ENCODE data around the gene HHEX. TPM values are rescaled to one million over a fixed set of nuclear protein-coding genes. Genes with fewer than 3 reads are reported as not detected.

HHEX gene
- total RNA-seq, 1 donor from 2014 or later = 182 TPM

DNA sequence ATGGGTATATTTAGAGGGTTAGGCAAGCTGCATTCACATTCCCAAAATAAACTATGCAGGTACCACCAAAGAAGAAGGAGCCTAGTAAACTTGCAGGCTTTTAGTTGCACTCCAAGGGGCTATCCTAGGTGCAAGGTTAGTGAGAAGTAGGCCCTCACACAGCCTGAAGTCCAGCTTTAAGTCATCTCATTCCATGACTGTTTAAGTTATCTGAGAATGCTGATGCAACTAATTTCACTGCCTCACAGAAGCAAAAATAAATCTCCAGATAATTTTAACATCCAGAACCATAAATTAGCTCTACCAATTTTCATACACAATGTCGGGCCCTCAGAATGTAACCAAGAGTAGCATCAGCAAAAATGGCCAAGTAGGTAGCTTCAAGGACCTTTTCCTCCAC lies 34.3 kb upstream of the HHEX start:
- Mint-ChIP-seq H3K4me3 (ENCODE audit: unreplicated experiment) (no peak overlapping the region), H3K27ac (ENCODE audit: unreplicated experiment) (no peak overlapping the region), H3K27me3 (ENCODE audit: unreplicated experiment) (peaks cover 2% of the 10 kb centered on the region), H3K4me1 (ENCODE audit: unreplicated experiment) (no peaks in the 10 kb centered on the region), H3K36me3 (ENCODE audit: low read depth, unreplicated experiment) (peaks cover 3% of the 10 kb centered on the region), H3K9me3 (ENCODE audit: unreplicated experiment) (no peaks in the 10 kb centered on the region)
- DNase-seq (ENCODE audit: low spot score) = no peak
- TF ChIP-seq, protein P1, sequence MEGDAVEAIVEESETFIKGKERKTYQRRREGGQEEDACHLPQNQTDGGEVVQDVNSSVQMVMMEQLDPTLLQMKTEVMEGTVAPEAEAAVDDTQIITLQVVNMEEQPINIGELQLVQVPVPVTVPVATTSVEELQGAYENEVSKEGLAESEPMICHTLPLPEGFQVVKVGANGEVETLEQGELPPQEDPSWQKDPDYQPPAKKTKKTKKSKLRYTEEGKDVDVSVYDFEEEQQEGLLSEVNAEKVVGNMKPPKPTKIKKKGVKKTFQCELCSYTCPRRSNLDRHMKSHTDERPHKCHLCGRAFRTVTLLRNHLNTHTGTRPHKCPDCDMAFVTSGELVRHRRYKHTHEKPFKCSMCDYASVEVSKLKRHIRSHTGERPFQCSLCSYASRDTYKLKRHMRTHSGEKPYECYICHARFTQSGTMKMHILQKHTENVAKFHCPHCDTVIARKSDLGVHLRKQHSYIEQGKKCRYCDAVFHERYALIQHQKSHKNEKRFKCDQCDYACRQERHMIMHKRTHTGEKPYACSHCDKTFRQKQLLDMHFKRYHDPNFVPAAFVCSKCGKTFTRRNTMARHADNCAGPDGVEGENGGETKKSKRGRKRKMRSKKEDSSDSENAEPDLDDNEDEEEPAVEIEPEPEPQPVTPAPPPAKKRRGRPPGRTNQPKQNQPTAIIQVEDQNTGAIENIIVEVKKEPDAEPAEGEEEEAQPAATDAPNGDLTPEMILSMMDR (IDR thresholded peaks at IDR 0.05; ENCODE audit: unreplicated experiment) = no peak

DNA sequence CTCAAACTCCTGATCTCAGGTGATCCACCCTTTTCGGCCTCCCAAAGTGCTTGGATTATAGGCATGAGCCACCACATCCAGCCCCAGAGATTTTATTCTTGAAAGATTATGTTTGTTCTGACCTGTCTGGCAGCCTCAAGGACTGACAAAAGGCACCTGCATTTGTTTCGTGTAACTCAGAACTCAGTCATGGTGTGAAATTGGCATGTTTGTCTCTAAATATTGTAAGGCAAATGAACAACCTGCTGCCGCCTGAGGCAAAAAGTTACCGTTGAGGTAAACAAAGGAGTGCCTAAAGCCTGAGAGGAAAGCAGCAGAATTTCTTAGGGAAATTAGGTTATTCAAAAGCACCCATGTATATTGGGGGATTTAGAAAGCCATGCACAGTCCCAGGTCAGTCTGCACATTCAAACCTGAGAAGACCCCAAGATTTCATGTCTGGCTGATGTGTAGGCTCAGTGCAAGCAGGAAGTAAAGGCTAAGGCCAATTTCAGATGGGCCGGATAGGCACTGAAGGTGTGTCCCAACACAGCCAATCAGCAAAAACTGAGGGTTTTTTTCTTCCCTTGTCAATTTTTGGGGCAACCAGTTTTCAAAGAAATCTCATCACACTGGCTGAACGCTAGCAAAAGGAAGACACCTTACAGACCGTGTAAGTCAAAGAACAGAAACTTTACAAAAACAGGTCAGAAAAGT lies 33.3 kb upstream of the HHEX start:
- no peak for DNase-seq (ENCODE audit: low spot score)
- H3K4me3 Mint-ChIP-seq (ENCODE audit: unreplicated experiment) = no peak overlapping the region
- TF ChIP-seq, protein P1 (IDR thresholded peaks at IDR 0.05; ENCODE audit: unreplicated experiment) = no peak
- no peaks in the 10 kb centered on the region for H3K4me1 Mint-ChIP-seq (ENCODE audit: unreplicated experiment)
- no peaks in the 10 kb centered on the region for H3K9me3 Mint-ChIP-seq (ENCODE audit: unreplicated experiment)
- no peak overlapping the region for H3K27ac Mint-ChIP-seq (ENCODE audit: unreplicated experiment)
- peaks cover 3% of the 10 kb centered on the region for H3K36me3 Mint-ChIP-seq (ENCODE audit: low read depth, unreplicated experiment)
- H3K27me3 Mint-ChIP-seq (ENCODE audit: unreplicated experiment) = peaks cover 2% of the 10 kb centered on the region

DNA sequence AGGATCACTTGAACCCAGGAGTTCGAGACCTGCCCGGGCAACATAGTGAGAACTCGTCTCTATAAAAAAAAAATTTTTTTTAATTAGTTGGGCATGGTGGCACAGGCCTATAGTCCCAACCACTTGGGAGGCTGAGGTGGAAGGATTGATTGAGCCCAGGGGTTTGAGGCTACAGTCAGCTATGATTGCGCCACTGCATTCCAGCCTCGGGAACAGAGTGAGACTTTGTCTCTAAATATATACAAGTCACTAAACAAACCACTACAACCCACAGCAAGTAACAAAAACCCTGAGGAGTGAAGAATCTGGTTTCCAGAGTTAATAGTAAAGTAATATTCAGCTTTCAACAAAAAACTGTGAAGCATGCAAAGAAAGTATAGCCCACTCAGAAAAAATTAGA lies 32.7 kb upstream of the HHEX start:
- DNase-seq (ENCODE audit: low spot score) = no peak
- Mint-ChIP-seq H3K4me1 (ENCODE audit: unreplicated experiment) (no peaks in the 10 kb centered on the region), H3K4me3 (ENCODE audit: unreplicated experiment) (no peak overlapping the region), H3K27me3 (ENCODE audit: unreplicated experiment) (peaks cover 2% of the 10 kb centered on the region), H3K36me3 (ENCODE audit: low read depth, unreplicated experiment) (peaks cover 3% of the 10 kb centered on the region), H3K9me3 (ENCODE audit: unreplicated experiment) (no peaks in the 10 kb centered on the region), H3K27ac (ENCODE audit: unreplicated experiment) (no peak overlapping the region)
- TF ChIP-seq, protein P1 (IDR thresholded peaks at IDR 0.05; ENCODE audit: unreplicated experiment) = no peak

DNA sequence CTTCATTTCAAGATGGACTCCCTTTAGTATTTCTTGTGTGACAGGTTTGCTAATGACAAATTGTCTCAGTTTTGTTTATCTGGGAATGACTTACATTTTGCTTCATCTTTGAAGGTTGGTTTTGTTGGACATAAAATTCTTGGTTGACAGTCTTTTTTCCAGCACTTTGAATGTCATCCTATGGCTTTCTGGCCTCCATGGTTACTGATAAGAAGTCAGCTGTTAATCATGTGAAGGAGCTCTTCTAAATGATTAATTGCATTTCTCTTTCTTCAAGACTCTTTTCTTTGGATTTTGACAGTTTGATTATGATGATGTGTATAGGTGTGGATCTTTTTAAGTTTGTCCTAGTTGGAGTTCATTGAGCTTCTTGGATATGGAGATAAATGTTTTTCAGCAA lies 26.9 kb upstream of the HHEX start:
- no peak for DNase-seq (ENCODE audit: low spot score)
- no peak overlapping the region for H3K4me3 Mint-ChIP-seq (ENCODE audit: unreplicated experiment)
- H3K36me3 Mint-ChIP-seq (ENCODE audit: low read depth, unreplicated experiment) = peaks cover 6% of the 10 kb centered on the region
- TF ChIP-seq, protein P1 (IDR thresholded peaks at IDR 0.05; ENCODE audit: unreplicated experiment) = no peak
- peaks cover 5% of the 10 kb centered on the region for H3K9me3 Mint-ChIP-seq (ENCODE audit: unreplicated experiment)
- H3K27ac Mint-ChIP-seq (ENCODE audit: unreplicated experiment) = no peak overlapping the region
- H3K4me1 Mint-ChIP-seq (ENCODE audit: unreplicated experiment) = no peaks in the 10 kb centered on the region
- H3K27me3 Mint-ChIP-seq (ENCODE audit: unreplicated experiment) = peaks cover 2% of the 10 kb centered on the region

DNA sequence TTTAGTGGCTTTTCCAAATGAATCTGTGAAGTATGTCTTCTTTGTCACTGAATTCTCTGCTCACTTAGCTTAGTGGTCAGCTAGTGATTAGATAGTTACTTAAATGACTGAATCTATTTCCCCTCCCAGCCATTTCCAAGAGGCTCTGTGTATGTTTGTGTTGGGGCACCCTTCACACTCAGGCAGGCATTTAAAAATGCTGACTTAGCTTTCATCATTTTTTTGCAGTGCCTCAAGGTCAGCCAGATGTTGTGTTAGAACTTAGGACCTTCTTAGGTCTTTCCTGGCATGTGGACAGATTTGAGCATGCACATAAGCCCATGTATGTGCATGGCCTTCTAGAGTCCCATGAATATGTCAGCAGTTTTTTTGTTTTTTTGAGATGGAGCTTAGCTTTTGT lies 25.4 kb upstream of the HHEX start:
- H3K36me3 Mint-ChIP-seq (ENCODE audit: low read depth, unreplicated experiment) = peaks cover 3% of the 10 kb centered on the region
- H3K4me3 Mint-ChIP-seq (ENCODE audit: unreplicated experiment) = no peak overlapping the region
- no peak for DNase-seq (ENCODE audit: low spot score)
- H3K9me3 Mint-ChIP-seq (ENCODE audit: unreplicated experiment) = peaks cover 5% of the 10 kb centered on the region
- H3K27me3 Mint-ChIP-seq (ENCODE audit: unreplicated experiment) = no peaks in the 10 kb centered on the region
- TF ChIP-seq, protein P1 (IDR thresholded peaks at IDR 0.05; ENCODE audit: unreplicated experiment) = no peak
- no peak overlapping the region for H3K27ac Mint-ChIP-seq (ENCODE audit: unreplicated experiment)
- H3K4me1 Mint-ChIP-seq (ENCODE audit: unreplicated experiment) = no peaks in the 10 kb centered on the region

Data from endothelial cell (in vitro differentiated cells).